Right lobe of liver (tissue), 6 donors: ENCODE data around the gene DUS2. TPM values are rescaled to one million over a fixed set of nuclear protein-coding genes. Genes with fewer than 3 reads are reported as not detected.
"Not testable (repeated sequence)": the region's sequence is repeated elsewhere in the genome, so short reads cannot be mapped to it uniquely, and the experiment has no call there.

ENCODE experiments used
- ATAC-seq, 4 donors: fragments of 200-7000 bp; cut with Tn5 transposase; one replicate each; pipeline ENCODE4 v1.9.1; 2020; ENCODE audit warnings: mild to moderate bottlenecking in 4 of 4, moderate library complexity in 4 of 4
- DNase-seq, 3 donors: peaks; one replicate each; pipeline ENCODE4 v3.0.0-alpha.2; 2020
- H3K27ac ChIP-seq, 3 donors: fragments of 200-600 bp; one replicate each; pipeline ENCODE4 v1.8.0; 2022
- H3K27me3 ChIP-seq, 2 donors: fragments of 200-600 bp; one replicate each; pipeline ENCODE4 v1.8.0; 2022
- H3K36me3 ChIP-seq, 4 donors: fragments of 200-600 bp; sonication (generic) in 1 of 4; one replicate each; pipeline versions ENCODE4 v1.5.1 to v1.8.0; 2017 to 2022; ENCODE audit warnings: control low read depth in 1 of 4
- H3K4me1 ChIP-seq, 4 donors: fragments of 200-600 bp; sonication (generic) in 1 of 4; one replicate each; pipeline versions ENCODE4 v1.5.1 to v1.8.0; 2017 to 2022; ENCODE audit warnings: control low read depth in 1 of 4
- H3K4me3 ChIP-seq, 3 donors: fragments of 200-600 bp; one replicate each; pipeline ENCODE4 v1.8.0; 2022
- H3K9me3 ChIP-seq, 4 donors: fragments of 200-600 bp; sonication (generic) in 1 of 4; one replicate each; pipeline versions ENCODE4 v1.5.1 to v1.8.0; 2017 to 2022; ENCODE audit warnings: control low read depth in 1 of 4
- CTCF ChIP-seq, 4 donors: fragments of 200-600 bp in 3 of 4; fragments of 450-650 bp in 1 of 4; IDR thresholded peaks; one replicate each; pipeline versions ENCODE4 v1.5.1 to v1.8.0; 2016 to 2022; ENCODE audit warnings: antibody characterized with exemption in 4 of 4, mild to moderate bottlenecking in 2 of 4
- POLR2A ChIP-seq: fragments of 450-650 bp; IDR thresholded peaks from one replicate; pipeline ENCODE4 v1.6.1; 2017; ENCODE audit warnings: antibody characterized with exemption, mild to moderate bottlenecking
- WGBS: methylation state at CpG from one replicate; pipeline ENCODE4 v1.1.6; 2018; ENCODE audit warnings: low coverage, low lambda C conversion rate; ENCODE audit not compliant: insufficient coverage; ENCODE audit errors: missing lambda C conversion rate; 5-methylcytosine and 5-hydroxymethylcytosine counted together
- intact Hi-C, 2 donors: fragments of 100-400 bp; cut with DNase I; formaldehyde crosslinking; loops; one replicate each; pipeline versions ENCODE4 v1.11.2 to v1.14.1; 2022
- total RNA-seq, 6 experiments: library from RNA; depleted of rRNA in 2 of 6; stranded (reverse); fragments of >200 nt in 2 of 6; fragmentation: NEBNext Ultra II Directional in 3 of 6; extraction: Animal tissue kit (Norgen Biotek cat#: 25700) in 3 of 6; gene quantifications; one replicate each; pipeline versions ENCODE4 v1.1.0 to v1.2.4, GENCODE V29; 2016 to 2023
- donor health status: DM: no; HTN: yes; CAD: no.
- donor health status: DM: no; HTN: no; CAD: no.
- donor health status: DM: no; HTN: no; CAD: no.
- donor health status: DM: no; HTN: yes; CAD: no.
- donor health status: DM: no; HTN: yes; CAD: no.

The DUS2 gene
- total RNA-seq, 6 experiments from 2014 or later = 7.9 to 16.4 (median 9.2) TPM

GRCh38 chr16:68090130-68090529 lies 67.0 kb downstream of the DUS2 start:
- Histone ChIP-seq H3K36me3 (no peaks in the 10 kb centered on the region), H3K4me1 (peaks cover 0 to 50% (median 17%) of the 10 kb centered on the region in 4 donors), H3K27ac (no peak overlapping the region), H3K27me3 (no peaks in the 10 kb centered on the region), H3K9me3 (no peaks in the 10 kb centered on the region), H3K4me3 (no peak overlapping the region)
- DNase-seq (no peak), ATAC-seq (no peak)
- intact Hi-C loops = no loop called here
- 19% methylated on average over 3 of the region's 3 CpGs for WGBS
- TF ChIP-seq CTCF (IDR thresholded peaks at IDR 0.05) (no peak), POLR2A (no peak)

- peaks cover 0 to 50% (median 17%) of the 10 kb centered on the region in 4 donors for H3K4me1 ChIP-seq
- H3K27ac ChIP-seq = no peak overlapping the region
- TF ChIP-seq POLR2A (no peak), CTCF (IDR thresholded peaks at IDR 0.05) (no peak)
- H3K36me3 ChIP-seq = no peaks in the 10 kb centered on the region
- WGBS = 46% methylated on average over 3 of the region's 3 CpGs
- intact Hi-C loops = no loop called here
- DNase-seq (no peak), ATAC-seq (no peak)
- no peak overlapping the region for H3K4me3 ChIP-seq
- no peaks in the 10 kb centered on the region for H3K27me3 ChIP-seq
- no peaks in the 10 kb centered on the region for H3K9me3 ChIP-seq
Observed at GRCh38 chr16:68090533-68090932, 67.4 kb downstream of the DUS2 start.

- Histone ChIP-seq H3K9me3 (no peaks in the 10 kb centered on the region), H3K27ac (no peak overlapping the region), H3K4me3 (no peak overlapping the region), H3K36me3 (no peaks in the 10 kb centered on the region), H3K4me1 (peaks cover 0 to 52% (median 20%) of the 10 kb centered on the region in 4 donors), H3K27me3 (no peaks in the 10 kb centered on the region)
- intact Hi-C loops = no loop called here
- TF ChIP-seq CTCF (IDR thresholded peaks at IDR 0.05) (no peak), POLR2A (no peak)
- no peak for DNase-seq
- 74% methylated on average over 5 of the region's 5 CpGs for WGBS
- peak; percentile 49 to 73 (median 60) for ATAC-seq
Observed at GRCh38 chr16:68091380-68092261, 68.5 kb downstream of the DUS2 start.

GRCh38 chr16:68092275-68092674 lies 69.2 kb downstream of the DUS2 start:
- WGBS = 87% methylated on average over 6 of the region's 10 CpGs
- H3K4me3 ChIP-seq, ATAC-seq, DNase-seq, intact Hi-C loops, H3K27ac ChIP-seq, H3K27me3 ChIP-seq, H3K36me3 ChIP-seq, H3K9me3 ChIP-seq: not testable (repeated sequence)
- peaks cover 0 to 50% (median 20%) of the 10 kb centered on the region in 4 donors for H3K4me1 ChIP-seq
